DND-41 (cell line): ENCODE measurements around the gene PHOSPHO1.

Experiments used
- CTCF ChIP-seq: IDR thresholded peaks from 2 replicates; pipeline ENCODE4 v1.5.1; 2012; ENCODE audit warnings: borderline replicate concordance, low read length, moderate library complexity, mild to moderate bottlenecking; ENCODE audit not compliant: poor library complexity, severe bottlenecking; ENCODE audit errors: extremely low read depth
- EZH2 ChIP-seq: IDR thresholded peaks from 3 replicates; pipeline ENCODE4 v1.6.1; 2012; ENCODE audit warnings: borderline replicate concordance, low read depth, mild to moderate bottlenecking, moderate library complexity, low read length, inconsistent platforms; ENCODE audit not compliant: severe bottlenecking

- TF ChIP-seq CTCF (no peak), EZH2 (no peak)
These were observed 942 bp upstream of the PHOSPHO1 start for GRCh38 chr17:49231563-49231894.
